Vagina (tissue), 2 donors: ENCODE measurements around the gene TUBB.

Experiments
- CTCF ChIP-seq, 3 experiments: fragments of 450-650 bp in 2 of 3; fragments of 200-600 bp in 1 of 3; sonication (generic) in 1 of 3; IDR thresholded peaks; one replicate each; pipeline ENCODE4 v1.5.1; 2017 to 2019; ENCODE audit warnings: antibody characterized with exemption in 3 of 3, mild to moderate bottlenecking in 2 of 3, moderate library complexity in 2 of 3
- POLR2A ChIP-seq, 2 donors: fragments of 450-650 bp; IDR thresholded peaks; one replicate each; pipeline ENCODE4 v1.6.1; 2017; ENCODE audit warnings: antibody characterized with exemption in 2 of 2, mild to moderate bottlenecking in 2 of 2, moderate library complexity in 2 of 2
- POLR2AphosphoS5 ChIP-seq, 2 donors: sonication (generic); formaldehyde crosslinking; IDR thresholded peaks; one replicate each; pipeline ENCODE4 v1.9.0; 2017; ENCODE audit warnings: antibody characterized with exemption in 2 of 2, mild to moderate bottlenecking in 2 of 2, low read depth in 1 of 2; ENCODE audit not compliant: insufficient read depth in 1 of 2

- TF ChIP-seq POLR2AphosphoS5 (IDR thresholded peaks at IDR 0.05; ENCODE audit: insufficient read depth in 1 of 2, low read depth in 1 of 2) = no peak
- no peak for TF ChIP-seq POLR2A (IDR thresholded peaks at IDR 0.05)
- TF ChIP-seq CTCF (IDR thresholded peaks at IDR 0.05) = no peak
Measured at GRCh38 chr6:30749554-30750378, 29.6 kb downstream of the TUBB start.
